HG03103 (cell line): Measurements from ENCODE around the gene HPCAL4.

Experiments
- ATAC-seq: cut with Tn5 transposase; IDR thresholded peaks from one replicate; pipeline ENCODE4 v1.9.1; 2021; ENCODE audit warnings: low read depth; ENCODE audit not compliant: unreplicated experiment

HPCAL4 gene

GRCh38 chr1:39653546-39654031 is 37.6 kb downstream of the HPCAL4 start:
- ATAC-seq, result no peak

GRCh38 chr1:39652554-39652953 is 38.7 kb downstream of the HPCAL4 start:
- no peak for ATAC-seq

GRCh38 chr1:39652105-39652504 is 39.1 kb downstream of the HPCAL4 start:
- ATAC-seq, result no peak

GRCh38 chr1:39650431-39650830 is 40.8 kb downstream of the HPCAL4 start:
- no peak for ATAC-seq

GRCh38 chr1:39649636-39650185 is 41.5 kb downstream of the HPCAL4 start:
- no peak for ATAC-seq

- no peak for ATAC-seq
These were observed 42.7 kb downstream of the HPCAL4 start for GRCh38 chr1:39648496-39648895.

GRCh38 chr1:39647247-39647646 is 44.0 kb downstream of the HPCAL4 start:
- no peak for ATAC-seq

GRCh38 chr1:39646232-39647081 is 44.8 kb downstream of the HPCAL4 start:
- no peak for ATAC-seq

- ATAC-seq, result no peak
These were observed 45.7 kb downstream of the HPCAL4 start for GRCh38 chr1:39645411-39646043.

- no peak for ATAC-seq
These were observed 47.5 kb downstream of the HPCAL4 start for GRCh38 chr1:39643705-39644104.

GRCh38 chr1:39642796-39643195 is 48.4 kb downstream of the HPCAL4 start:
- no peak for ATAC-seq

GRCh38 chr1:39640861-39641260 is 50.4 kb downstream of the HPCAL4 start:
- no peak for ATAC-seq

GRCh38 chr1:39639305-39640130 is 51.7 kb downstream of the HPCAL4 start, which contains the start of gene HEYL:
Gene HEYL (minus strand): TSS chr1:39639643. CDS start chr1:39639625, 18 bp downstream.
- ATAC-seq, result no peak

- no peak for ATAC-seq
These were observed 52.3 kb downstream of the HPCAL4 start for GRCh38 chr1:39638965-39639304.

- no peak for ATAC-seq
These were observed 53.9 kb downstream of the HPCAL4 start for GRCh38 chr1:39637361-39637760.

- no peak for ATAC-seq
These were observed 55.4 kb downstream of the HPCAL4 start for GRCh38 chr1:39635871-39636210.

- no peak for ATAC-seq
These were observed 55.9 kb downstream of the HPCAL4 start for GRCh38 chr1:39635205-39635870.

- ATAC-seq, result no peak
These were observed 57.8 kb downstream of the HPCAL4 start for GRCh38 chr1:39633422-39633821.

GRCh38 chr1:39632682-39633417 is 58.4 kb downstream of the HPCAL4 start:
- ATAC-seq, result no peak

- ATAC-seq, result no peak
These were observed 58.9 kb downstream of the HPCAL4 start for GRCh38 chr1:39632323-39632681.
